GM21360 (cell line): ENCODE results near the gene ANKRD44.
"Not testable (repeated sequence)": the region's sequence is repeated elsewhere in the genome, so short reads cannot be mapped to it uniquely, and the experiment has no call there.

Experiments used
- ATAC-seq: cut with Tn5 transposase; IDR thresholded peaks from one replicate; pipeline ENCODE4 v1.9.1; 2021; ENCODE audit warnings: mild to moderate bottlenecking, moderate library complexity; ENCODE audit not compliant: unreplicated experiment

Gene ANKRD44

GRCh38 chr2:197241153-197241552 is 69.4 kb downstream of the ANKRD44 start:
- ATAC-seq = no peak

- ATAC-seq = no peak
Measured at GRCh38 chr2:197240421-197241041, 70.0 kb downstream of the ANKRD44 start.

DNA sequence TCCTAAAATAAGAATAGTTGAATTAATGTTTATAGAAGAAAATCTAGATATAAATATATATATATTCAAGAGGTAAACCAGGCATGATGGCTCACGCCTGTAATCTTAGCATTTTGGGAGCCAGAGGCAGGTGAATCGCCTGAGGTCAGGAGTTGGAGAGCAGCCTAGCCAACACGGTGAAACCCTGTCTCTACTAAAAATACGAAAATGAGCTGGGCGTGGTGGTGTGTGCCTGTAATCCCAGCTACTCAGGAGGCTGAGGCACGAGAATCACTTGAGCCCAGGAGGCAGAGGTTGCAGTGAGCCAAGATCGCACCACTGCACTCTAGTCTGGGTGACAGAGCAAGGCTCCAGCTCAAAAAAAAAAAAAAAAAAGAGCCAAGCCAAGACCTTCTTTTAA is 70.6 kb downstream of the ANKRD44 start:
- not testable (repeated sequence) for ATAC-seq

GRCh38 chr2:197239434-197239833 is 71.1 kb downstream of the ANKRD44 start:
- ATAC-seq = peak; percentile 57

DNA sequence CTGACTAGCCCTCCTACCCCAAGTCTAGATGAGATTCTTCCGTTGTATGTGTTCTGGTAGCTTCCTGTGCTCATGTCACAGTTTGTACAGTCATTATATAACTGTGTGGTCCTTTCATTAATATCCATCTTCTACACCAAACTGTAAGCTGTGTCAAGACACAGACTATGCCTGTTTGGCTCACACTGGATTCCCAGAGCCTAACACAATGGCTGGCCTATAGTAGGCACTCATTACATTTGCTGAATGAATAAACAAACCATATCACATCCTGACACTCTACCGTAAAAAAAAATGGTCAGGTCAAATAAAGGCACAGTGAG is 72.6 kb downstream of the ANKRD44 start:
- peak; percentile 35 for ATAC-seq

- ATAC-seq = no peak
Measured at GRCh38 chr2:197237291-197238042, 73.1 kb downstream of the ANKRD44 start.

- no peak for ATAC-seq
Measured at GRCh38 chr2:197236816-197237215, 73.8 kb downstream of the ANKRD44 start.

DNA sequence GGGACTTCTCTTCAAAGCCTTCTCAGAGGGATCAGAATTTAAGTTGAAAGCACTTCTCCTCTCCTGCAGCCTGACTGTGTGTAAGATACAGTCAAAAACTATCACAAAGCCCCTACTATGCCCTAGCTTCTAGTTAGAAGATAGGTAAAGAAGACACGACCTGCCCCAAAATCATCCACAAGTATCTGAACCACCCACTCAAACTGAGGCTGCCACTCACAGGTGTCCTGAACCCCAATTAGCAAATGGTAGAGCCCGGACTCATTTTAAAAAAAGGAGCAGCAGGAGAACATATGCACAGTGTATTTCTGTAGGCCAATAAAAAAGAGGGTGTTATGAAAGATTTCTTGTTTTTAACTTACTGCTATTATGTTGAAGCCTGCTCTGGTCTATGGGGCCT is 74.4 kb downstream of the ANKRD44 start:
- no peak for ATAC-seq

DNA sequence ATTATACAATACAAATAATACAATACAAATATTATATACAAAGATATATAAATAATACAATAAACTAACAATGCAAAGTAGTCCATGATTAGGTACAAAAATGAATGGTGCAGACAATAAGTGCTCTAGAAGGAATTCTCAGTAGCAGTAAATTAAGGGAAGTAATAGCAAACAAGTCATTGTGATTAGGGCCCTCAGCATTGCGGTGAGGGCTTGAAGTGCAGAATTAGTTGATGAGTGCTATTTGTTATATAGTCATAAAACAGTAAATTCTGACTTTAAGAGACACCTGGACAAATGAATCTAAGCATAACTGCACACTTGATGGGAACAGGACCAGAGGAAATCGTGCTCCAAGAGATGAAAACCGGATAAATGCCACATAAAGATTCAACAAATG is 74.9 kb downstream of the ANKRD44 start:
- ATAC-seq = no peak

- ATAC-seq = no peak
Measured at GRCh38 chr2:197234671-197235191, 75.8 kb downstream of the ANKRD44 start.

- no peak for ATAC-seq
Measured at GRCh38 chr2:197233473-197233872, 77.1 kb downstream of the ANKRD44 start.

GRCh38 chr2:197232010-197232409 is 78.6 kb downstream of the ANKRD44 start:
- no peak for ATAC-seq

DNA sequence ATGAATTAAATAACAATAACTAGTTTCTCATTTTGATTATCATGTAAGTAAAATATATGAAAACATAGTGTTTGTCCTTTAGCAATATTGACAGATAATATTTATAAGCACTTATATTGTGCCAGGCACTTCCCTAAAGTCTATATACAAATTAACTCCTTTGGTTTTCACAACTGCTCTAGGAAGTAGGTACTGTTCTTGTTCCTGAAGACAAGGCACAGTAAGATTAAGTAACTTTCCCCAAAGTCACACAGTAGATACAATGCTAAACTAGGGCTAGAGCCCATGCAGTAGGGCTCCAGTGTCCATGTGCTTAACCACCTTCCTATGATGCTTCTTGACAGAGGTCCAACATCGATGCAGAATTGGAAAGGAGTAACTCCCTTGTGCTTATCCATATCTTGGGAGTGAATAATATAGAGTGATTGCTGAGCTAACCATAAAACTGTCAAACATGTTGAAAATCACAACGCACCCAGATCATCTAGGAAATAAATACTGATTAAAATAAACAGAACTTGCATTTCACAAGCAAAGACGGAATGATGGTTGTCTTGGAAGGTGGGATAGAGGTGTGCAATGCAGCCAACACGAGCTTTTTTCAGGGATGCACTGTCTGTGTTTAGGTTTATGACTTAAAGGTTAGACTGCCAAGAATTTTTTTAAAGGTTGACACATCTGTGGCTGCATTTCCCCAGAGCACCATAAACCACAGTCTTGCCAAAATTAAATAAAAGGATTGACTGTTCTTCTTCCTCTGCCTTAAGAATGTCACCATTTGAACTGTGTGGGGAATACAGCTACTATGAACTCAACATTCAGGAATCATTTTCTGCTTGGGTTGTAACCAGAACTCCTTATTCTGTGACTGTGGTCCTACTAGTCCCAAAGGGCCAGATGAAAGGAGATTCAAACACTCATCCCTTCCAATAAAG is 80.8 kb downstream of the ANKRD44 start:
- no peak for ATAC-seq

DNA sequence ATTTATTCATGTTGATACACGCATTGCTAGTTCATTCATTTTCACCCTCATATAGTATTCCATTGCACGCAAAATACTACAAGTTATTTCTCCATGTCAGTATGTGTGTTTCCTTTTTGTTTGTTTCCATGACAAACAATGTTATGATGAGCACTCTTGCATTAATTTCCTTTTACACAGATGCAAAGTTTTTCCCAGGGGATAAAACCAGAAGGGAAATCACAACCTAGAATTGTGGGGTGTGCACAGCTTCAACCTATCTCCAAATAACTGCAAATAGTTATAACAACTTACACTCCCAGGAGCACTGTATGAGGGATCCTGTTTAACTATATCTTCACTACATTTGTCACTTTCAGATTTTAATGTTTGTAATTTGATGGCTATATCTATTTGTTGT is 87.1 kb downstream of the ANKRD44 start:
- no peak for ATAC-seq

DNA sequence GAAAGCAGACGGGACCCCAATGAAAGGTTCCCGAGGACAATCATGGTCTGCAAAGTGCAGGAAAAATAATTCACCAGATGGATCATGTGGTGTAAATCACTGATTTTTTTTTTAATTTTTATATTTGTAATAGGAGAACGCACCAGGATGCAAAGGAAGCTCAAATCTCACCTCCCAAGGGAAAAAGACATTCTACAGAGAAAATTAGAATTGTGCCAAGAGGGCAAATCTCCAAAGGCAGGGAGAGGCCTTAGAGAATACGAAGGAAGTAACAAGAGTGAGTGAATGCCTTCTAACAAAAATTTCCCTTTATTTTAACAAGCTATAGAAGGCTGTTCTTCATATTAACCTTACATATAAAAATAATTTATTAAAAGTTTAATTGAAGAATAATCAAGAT is 90.9 kb downstream of the ANKRD44 start:
- no peak for ATAC-seq

DNA sequence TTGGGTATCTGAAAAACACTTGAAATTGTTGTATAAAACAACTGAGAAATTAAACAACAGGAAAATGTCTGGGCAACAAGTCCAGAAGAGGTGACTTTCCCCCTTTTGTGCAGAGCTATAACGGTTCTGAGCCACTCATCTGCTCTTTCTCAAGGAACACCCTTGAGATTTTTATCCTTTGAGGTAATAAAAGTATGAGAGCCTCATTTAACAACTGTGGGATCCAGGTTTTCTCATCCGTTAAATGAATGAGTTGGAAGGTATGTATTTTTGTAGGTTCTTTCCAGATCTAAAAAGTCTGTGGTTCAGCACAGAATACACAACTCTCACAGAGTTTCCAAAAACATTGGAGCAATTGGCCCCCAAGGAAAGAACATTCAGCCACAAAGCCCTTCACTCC is 93.0 kb downstream of the ANKRD44 start:
- ATAC-seq = no peak

GRCh38 chr2:197216361-197216979 is 94.1 kb downstream of the ANKRD44 start:
- peak; percentile 55 for ATAC-seq

GRCh38 chr2:197215748-197216360 is 94.7 kb downstream of the ANKRD44 start:
- peak; percentile 33 for ATAC-seq

DNA sequence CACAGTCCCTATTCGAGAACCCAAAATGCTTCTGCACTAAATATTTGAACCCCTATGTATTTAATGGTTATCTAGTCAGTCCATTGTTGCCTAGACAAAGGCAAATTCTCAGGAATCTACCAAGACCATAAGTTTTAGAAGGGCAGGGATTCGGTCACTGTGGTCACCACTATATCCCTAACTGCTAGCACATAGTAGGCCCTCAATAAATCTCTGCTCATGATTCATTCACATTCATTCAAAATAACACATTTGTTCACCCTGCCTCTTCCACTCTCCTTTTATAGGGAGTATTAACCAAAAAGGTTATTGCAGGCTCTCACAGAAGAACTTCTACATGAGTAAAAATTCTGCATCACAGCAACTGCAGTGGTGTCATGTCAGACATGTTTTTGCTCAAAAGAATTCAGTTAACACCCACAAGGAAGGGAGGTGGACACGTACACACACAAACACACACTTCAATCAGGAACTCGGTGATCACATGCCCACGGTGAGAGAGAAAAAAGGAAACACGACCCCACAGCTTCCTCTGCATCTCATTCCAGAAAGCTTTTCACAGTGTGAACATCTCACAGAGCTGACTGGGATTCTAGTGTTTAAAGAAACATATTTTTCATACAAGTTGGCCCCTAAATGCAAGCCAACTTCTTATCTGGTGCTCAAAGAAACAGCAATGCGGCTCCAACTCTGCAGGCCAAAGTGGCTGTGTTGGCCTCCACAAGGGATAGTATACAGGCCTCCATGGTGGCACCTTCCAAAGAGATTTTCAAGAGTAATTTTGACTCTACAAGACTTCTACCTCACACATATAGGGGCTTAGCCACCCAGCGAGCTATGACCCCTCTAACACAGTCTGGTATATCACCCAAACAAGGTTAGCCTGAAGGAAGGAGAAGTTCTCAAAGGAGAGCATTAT is 98.0 kb downstream of the ANKRD44 start:
- no peak for ATAC-seq
